ENCODE results near the gene DUSP2. TPM values are rescaled to one million over a fixed set of nuclear protein-coding genes. Genes with fewer than 3 reads are reported as not detected.
A peak's percentile ranks its signal among the peaks of the same experiment; 100 is the strongest.

DUSP2 gene
- total RNA-seq, 4 donors from 2014 or later: 0.23 to 5.4 (median 0.40) TPM; not detected in 1

DNA sequence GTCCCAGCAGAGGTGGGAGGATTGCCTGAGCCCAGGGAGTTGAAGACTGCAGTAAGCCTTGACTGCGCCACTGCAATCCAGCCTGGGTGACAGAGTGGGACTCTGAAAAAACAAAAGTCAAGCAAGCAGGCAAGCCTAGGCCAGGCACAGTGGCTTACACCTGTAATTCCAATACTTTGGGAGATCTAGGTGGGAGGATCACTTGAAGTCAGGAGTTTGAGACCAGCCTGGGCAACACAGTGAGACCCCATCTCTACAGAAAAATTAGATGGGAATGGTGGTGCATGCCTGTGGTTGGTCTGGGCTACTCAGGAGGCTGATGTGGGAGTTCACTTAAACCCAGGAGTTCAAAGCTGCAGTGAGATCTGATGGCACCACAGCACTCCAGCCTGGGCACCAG is 34.8 kb upstream of the DUSP2 start:
- 100% methylated on average over 1 of the region's 1 CpG; no CpG with 5 or more reads in 1 of the 2 donors for WGBS, 2 donors (ENCODE audit: low coverage in 1 of 2)
- no peak for TF ChIP-seq POLR2AphosphoS5 (IDR thresholded peaks at IDR 0.05)
- H3K4me1 ChIP-seq: no peaks in the 10 kb centered on the region
- no peak for ATAC-seq
- H3K9me3 ChIP-seq: no peaks in the 10 kb centered on the region
- H3K36me3 ChIP-seq: peaks cover 0 to 17% of the 10 kb centered on the region in 2 donors
- no peak overlapping the region for H3K27ac ChIP-seq
- no peak overlapping the region for H3K4me3 ChIP-seq
- no peaks in the 10 kb centered on the region for H3K27me3 ChIP-seq

DNA sequence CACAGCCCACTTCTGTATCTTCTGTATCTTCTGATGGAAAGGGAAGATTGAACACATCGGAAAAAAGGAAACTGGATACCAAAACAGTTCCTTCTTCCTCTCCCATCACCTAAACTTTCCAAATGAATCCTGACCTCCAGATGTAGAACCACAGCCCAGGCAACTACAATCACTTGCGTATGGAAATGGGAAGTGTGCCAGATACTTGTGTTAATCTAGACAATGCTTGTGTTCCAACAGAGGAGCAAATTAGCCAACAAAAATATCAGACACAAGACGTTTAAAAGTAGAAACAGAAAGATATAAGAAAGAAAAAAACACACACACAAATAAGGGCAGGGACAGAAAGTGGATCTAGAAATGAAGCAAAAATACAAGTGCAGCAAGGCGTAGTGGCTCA is 31.4 kb upstream of the DUSP2 start:
- 41% methylated on average over 4 of the region's 4 CpGs; no CpG with 5 or more reads in 1 of the 2 donors for WGBS, 2 donors (ENCODE audit: low coverage in 1 of 2)
- no peaks in the 10 kb centered on the region for H3K9me3 ChIP-seq
- TF ChIP-seq, protein P1, sequence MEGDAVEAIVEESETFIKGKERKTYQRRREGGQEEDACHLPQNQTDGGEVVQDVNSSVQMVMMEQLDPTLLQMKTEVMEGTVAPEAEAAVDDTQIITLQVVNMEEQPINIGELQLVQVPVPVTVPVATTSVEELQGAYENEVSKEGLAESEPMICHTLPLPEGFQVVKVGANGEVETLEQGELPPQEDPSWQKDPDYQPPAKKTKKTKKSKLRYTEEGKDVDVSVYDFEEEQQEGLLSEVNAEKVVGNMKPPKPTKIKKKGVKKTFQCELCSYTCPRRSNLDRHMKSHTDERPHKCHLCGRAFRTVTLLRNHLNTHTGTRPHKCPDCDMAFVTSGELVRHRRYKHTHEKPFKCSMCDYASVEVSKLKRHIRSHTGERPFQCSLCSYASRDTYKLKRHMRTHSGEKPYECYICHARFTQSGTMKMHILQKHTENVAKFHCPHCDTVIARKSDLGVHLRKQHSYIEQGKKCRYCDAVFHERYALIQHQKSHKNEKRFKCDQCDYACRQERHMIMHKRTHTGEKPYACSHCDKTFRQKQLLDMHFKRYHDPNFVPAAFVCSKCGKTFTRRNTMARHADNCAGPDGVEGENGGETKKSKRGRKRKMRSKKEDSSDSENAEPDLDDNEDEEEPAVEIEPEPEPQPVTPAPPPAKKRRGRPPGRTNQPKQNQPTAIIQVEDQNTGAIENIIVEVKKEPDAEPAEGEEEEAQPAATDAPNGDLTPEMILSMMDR (IDR thresholded peaks at IDR 0.05): no peak
- TF ChIP-seq POLR2AphosphoS5 (IDR thresholded peaks at IDR 0.05) (no peak), EP300 (IDR thresholded peaks at IDR 0.05) (no peak), POLR2A (IDR thresholded peaks at IDR 0.05) (no peak)
- ATAC-seq: no peak
- H3K27me3 ChIP-seq: no peaks in the 10 kb centered on the region
- H3K4me1 ChIP-seq: no peaks in the 10 kb centered on the region
- no peak overlapping the region for H3K27ac ChIP-seq
- H3K4me3 ChIP-seq: no peak overlapping the region
- no peaks in the 10 kb centered on the region for H3K36me3 ChIP-seq

DNA sequence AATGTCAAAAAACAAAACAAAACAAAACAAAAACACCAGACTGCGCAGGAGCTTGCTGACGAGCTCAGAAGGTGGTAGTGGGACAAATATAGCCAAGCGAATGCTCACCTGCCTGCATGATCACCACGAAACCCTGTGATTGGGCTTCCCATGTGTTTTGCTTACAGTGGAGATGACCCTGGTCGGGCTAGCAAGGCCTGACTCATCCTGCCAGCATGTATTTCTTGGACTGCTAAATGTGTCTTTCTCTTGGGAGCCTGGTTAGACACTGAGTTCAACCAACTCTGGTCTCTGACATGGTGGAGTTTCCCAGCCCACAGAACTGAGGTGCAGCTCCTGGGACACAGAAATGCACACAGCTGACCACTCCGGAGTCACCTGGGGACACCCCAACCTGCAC is 30.7 kb upstream of the DUSP2 start:
- ATAC-seq: no peak
- no peaks in the 10 kb centered on the region for H3K36me3 ChIP-seq

DNA sequence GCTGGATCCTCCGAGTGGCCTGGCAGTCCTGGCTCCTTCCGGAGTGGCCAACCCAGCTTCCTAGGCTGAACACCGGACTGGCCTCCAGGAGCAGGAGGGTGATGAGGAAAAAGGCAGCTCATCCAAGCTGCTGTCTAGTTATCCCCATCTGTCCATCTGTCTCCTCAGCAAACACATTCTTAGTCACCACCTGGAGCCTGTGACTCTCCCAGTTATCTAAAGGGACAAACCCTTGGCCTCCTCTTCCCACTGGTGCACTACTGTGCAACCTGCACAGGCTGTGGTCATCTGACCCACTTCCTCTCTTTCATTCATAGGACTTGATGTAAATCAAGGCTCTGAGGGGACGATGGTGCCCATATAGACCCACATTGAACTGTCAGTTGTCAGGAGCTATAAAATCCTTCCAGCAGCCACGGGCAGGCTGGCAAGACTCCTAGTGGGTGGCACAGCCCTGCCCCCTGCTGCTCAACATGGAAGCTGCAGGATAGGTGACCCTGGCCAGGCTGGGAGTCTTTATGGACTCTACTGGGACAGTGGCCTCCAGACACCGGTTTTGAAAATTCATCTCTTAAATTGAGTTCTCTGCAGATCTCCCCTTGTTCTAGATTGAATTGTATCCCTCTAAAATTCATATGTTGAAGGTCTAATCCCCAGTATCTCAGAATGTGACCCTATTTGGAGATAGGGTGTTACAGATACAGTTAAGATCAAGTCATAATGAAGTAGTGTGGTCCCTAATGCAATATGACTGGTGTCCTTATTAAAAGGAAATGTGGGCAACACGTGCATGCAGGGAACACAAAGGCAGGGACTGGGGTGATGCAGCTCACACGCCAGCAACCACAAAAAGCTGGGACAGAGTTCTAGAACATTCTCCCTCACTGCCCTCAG is 29.3 kb upstream of the DUSP2 start:
- H3K36me3 ChIP-seq: no peaks in the 10 kb centered on the region
- H3K4me3 ChIP-seq: no peak overlapping the region
- peak; percentile 66 for ATAC-seq
- H3K4me1 ChIP-seq: no peaks in the 10 kb centered on the region
- H3K9me3 ChIP-seq: no peaks in the 10 kb centered on the region
- no peak for TF ChIP-seq POLR2AphosphoS5 (IDR thresholded peaks at IDR 0.05)
- TF ChIP-seq, protein P1 (IDR thresholded peaks at IDR 0.05): peak; percentile 55 to 86 (median 64)
- 21 to 38% methylated on average over 4 to 8 of the region's 8 CpGs for WGBS, 2 donors (ENCODE audit: low coverage in 1 of 2)
- H3K27ac ChIP-seq: no peak overlapping the region
- no peaks in the 10 kb centered on the region for H3K27me3 ChIP-seq

More for the DNA sequence above, 30.7 kb upstream of the DUSP2 start:
- Histone ChIP-seq H3K9me3 (no peaks in the 10 kb centered on the region), H3K4me1 (no peaks in the 10 kb centered on the region), H3K27me3 (no peaks in the 10 kb centered on the region), H3K27ac (no peak overlapping the region), H3K4me3 (no peak overlapping the region)
- TF ChIP-seq, protein P1 (IDR thresholded peaks at IDR 0.05): no peak
- TF ChIP-seq EP300 (IDR thresholded peaks at IDR 0.05): no peak
- no peak for TF ChIP-seq POLR2A (IDR thresholded peaks at IDR 0.05)
- no peak for TF ChIP-seq POLR2AphosphoS5 (IDR thresholded peaks at IDR 0.05)
- WGBS, 2 donors (ENCODE audit: low coverage in 1 of 2): 72 to 81% methylated on average over 4 to 6 of the region's 6 CpGs

DNA sequence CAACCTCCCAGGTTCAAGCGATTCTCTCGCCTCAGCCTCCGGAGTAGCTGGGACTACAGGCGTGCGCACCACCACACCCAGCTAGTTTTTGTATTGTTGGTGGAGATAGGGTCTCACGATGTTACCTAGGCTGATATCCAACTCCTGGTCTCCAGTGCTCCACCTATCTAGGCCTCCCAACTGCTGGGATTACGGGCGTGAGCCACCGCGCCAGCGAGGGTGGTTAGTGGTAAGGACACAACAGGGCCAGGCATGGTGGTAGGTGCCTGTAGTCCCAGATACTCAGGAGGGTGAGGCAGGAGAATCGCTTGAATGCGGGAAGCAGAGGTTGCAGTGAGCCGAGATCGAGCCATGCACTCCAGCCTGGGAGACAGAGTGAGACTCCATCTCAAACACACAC is 26.6 kb upstream of the DUSP2 start:
- H3K36me3 ChIP-seq: no peaks in the 10 kb centered on the region
- no peaks in the 10 kb centered on the region for H3K9me3 ChIP-seq
- no peaks in the 10 kb centered on the region for H3K27me3 ChIP-seq
- WGBS, 2 donors (ENCODE audit: low coverage in 1 of 2): 93 to 96% methylated on average over 3 to 4 of the region's 15 CpGs
- H3K4me1 ChIP-seq: no peaks in the 10 kb centered on the region
- no peak for TF ChIP-seq POLR2A (IDR thresholded peaks at IDR 0.05)
- TF ChIP-seq, protein P1 (IDR thresholded peaks at IDR 0.05): no peak
- TF ChIP-seq EP300 (IDR thresholded peaks at IDR 0.05): no peak
- TF ChIP-seq POLR2AphosphoS5 (IDR thresholded peaks at IDR 0.05): no peak
- no peak overlapping the region for H3K27ac ChIP-seq
- ATAC-seq: no peak
- no peak overlapping the region for H3K4me3 ChIP-seq
